GM12891 (cell line): Measurements from ENCODE around the gene SMIM38.

Experiments used
- DNase-seq: peaks from one replicate; pipeline ENCODE4 v3.0.0; 2011; ENCODE audit warnings: low spot score; ENCODE audit not compliant: insufficient read length
- FAIRE-seq: peaks from 2 replicates; lab custom pipeline; 2011; peaks lifted over from hg19 to GRCh38; lab: Jason Lieb, UNC
- PAX5 ChIP-seq: IDR thresholded peaks from 2 replicates; pipeline ENCODE4 v1.6.1; 2011; ENCODE audit warnings: low read length, moderate library complexity, mild to moderate bottlenecking; ENCODE audit not compliant: insufficient read depth, severe bottlenecking
- POLR2A ChIP-seq: IDR thresholded peaks from 2 replicates; pipeline ENCODE4 v1.6.1; 2011; ENCODE audit warnings: low read depth, low read length, control low read depth
- POLR2AphosphoS5 ChIP-seq: IDR thresholded peaks from 2 replicates; pipeline ENCODE4 v1.6.1; 2011; ENCODE audit warnings: low read depth, low read length, control low read depth
- POU2F2 ChIP-seq: IDR thresholded peaks from 2 replicates; pipeline ENCODE4 v1.6.1; 2011; ENCODE audit warnings: low read depth, mild to moderate bottlenecking, control low read depth, low read length, moderate library complexity
- SPI1 ChIP-seq: IDR thresholded peaks from 2 replicates; pipeline ENCODE4 v1.6.1; 2011; ENCODE audit warnings: low read depth, low read length, control low read depth
- TAF1 ChIP-seq: IDR thresholded peaks from 2 replicates; pipeline ENCODE4 v1.6.1; 2011; ENCODE audit warnings: low read depth, low read length, control low read depth

SMIM38 gene

GRCh38 chr11:69166218-69167115 lies 10.7 kb downstream of the SMIM38 start:
- FAIRE-seq = peak; percentile 52
- DNase-seq = peak; percentile 85
- no peak for TF ChIP-seq PAX5
- TF ChIP-seq POLR2A = no peak
- TF ChIP-seq TAF1 = no peak
- peak; percentile 22; the same call in 1 of the 2 replicates for TF ChIP-seq SPI1
- 0 out of 2 replicates have a peak, but pooled peaks have one; percentile 50 for TF ChIP-seq POLR2AphosphoS5
- no peak for TF ChIP-seq POU2F2

GRCh38 chr11:69167130-69167915 lies 11.6 kb downstream of the SMIM38 start:
- FAIRE-seq (peak; percentile 62), DNase-seq (no peak)
- TF ChIP-seq POLR2AphosphoS5 = 0 out of 2 replicates have a peak, but pooled peaks have one; percentile 12
- TF ChIP-seq TAF1 = no peak
- no peak for TF ChIP-seq SPI1
- TF ChIP-seq POLR2A = no peak
- 0 out of 2 replicates have a peak, but pooled peaks have one; percentile 24 for TF ChIP-seq POU2F2
- TF ChIP-seq PAX5 = no peak

- DNase-seq = no peak
- no peak for TF ChIP-seq POLR2A
- TF ChIP-seq SPI1 = no peak
- TF ChIP-seq POU2F2 = no peak
- no peak for TF ChIP-seq TAF1
- TF ChIP-seq PAX5 = no peak
- TF ChIP-seq POLR2AphosphoS5 = no peak
- FAIRE-seq = peak; percentile 13
These were observed 12.4 kb downstream of the SMIM38 start for GRCh38 chr11:69167916-69168691.

- no peak for TF ChIP-seq TAF1
- TF ChIP-seq POU2F2 = no peak
- TF ChIP-seq POLR2AphosphoS5 = no peak
- TF ChIP-seq POLR2A = no peak
- no peak for TF ChIP-seq PAX5
- TF ChIP-seq SPI1 = no peak
- no peak for FAIRE-seq
These were observed 13.7 kb downstream of the SMIM38 start for GRCh38 chr11:69169479-69169878.

GRCh38 chr11:69170704-69171103 lies 15.0 kb downstream of the SMIM38 start:
- no peak for TF ChIP-seq PAX5
- FAIRE-seq (no peak), DNase-seq (no peak)

More at GRCh38 chr11:69169479-69169878, 13.7 kb downstream of the SMIM38 start:
- no peak for DNase-seq

- DNase-seq (no peak), FAIRE-seq (peak; percentile 20)
- TF ChIP-seq POU2F2 = no peak
- TF ChIP-seq POLR2AphosphoS5 = no peak
- no peak for TF ChIP-seq TAF1
- no peak for TF ChIP-seq PAX5
- no peak for TF ChIP-seq SPI1
- no peak for TF ChIP-seq POLR2A
These were observed 15.9 kb downstream of the SMIM38 start for GRCh38 chr11:69171476-69172240.

- TF ChIP-seq POLR2AphosphoS5 (no peak), POU2F2 (no peak), PAX5 (no peak), SPI1 (no peak), TAF1 (no peak), POLR2A (no peak)
- FAIRE-seq = peak; percentile 62
- DNase-seq = no peak
These were observed 16.9 kb downstream of the SMIM38 start for GRCh38 chr11:69172674-69173073.

- no peak for FAIRE-seq
- no peak for DNase-seq
- no peak for TF ChIP-seq SPI1
- TF ChIP-seq TAF1 = no peak
- no peak for TF ChIP-seq PAX5
- TF ChIP-seq POU2F2 = no peak
- no peak for TF ChIP-seq POLR2A
- TF ChIP-seq POLR2AphosphoS5 = no peak
These were observed 17.6 kb downstream of the SMIM38 start for GRCh38 chr11:69173331-69173730.
